PC-3 (cell line): ENCODE results near the gene HYAL2.

ENCODE experiments used
- EZH2 ChIP-seq: fragments of 300-600 bp; sonication (generic); IDR thresholded peaks from one replicate; pipeline ENCODE4 v1.6.1; 2017; ENCODE audit warnings: antibody characterized with exemption, mild to moderate bottlenecking, low read length; ENCODE audit not compliant: unreplicated experiment
- TF ChIP-seq, protein P1 (sequence below): fragments of 300-600 bp; sonication (generic); conservative IDR thresholded peaks from 2 replicates; pipeline ENCODE4 v1.5.1; 2017; ENCODE audit warnings: antibody characterized with exemption, low read depth, mild to moderate bottlenecking, low read length

DNA sequence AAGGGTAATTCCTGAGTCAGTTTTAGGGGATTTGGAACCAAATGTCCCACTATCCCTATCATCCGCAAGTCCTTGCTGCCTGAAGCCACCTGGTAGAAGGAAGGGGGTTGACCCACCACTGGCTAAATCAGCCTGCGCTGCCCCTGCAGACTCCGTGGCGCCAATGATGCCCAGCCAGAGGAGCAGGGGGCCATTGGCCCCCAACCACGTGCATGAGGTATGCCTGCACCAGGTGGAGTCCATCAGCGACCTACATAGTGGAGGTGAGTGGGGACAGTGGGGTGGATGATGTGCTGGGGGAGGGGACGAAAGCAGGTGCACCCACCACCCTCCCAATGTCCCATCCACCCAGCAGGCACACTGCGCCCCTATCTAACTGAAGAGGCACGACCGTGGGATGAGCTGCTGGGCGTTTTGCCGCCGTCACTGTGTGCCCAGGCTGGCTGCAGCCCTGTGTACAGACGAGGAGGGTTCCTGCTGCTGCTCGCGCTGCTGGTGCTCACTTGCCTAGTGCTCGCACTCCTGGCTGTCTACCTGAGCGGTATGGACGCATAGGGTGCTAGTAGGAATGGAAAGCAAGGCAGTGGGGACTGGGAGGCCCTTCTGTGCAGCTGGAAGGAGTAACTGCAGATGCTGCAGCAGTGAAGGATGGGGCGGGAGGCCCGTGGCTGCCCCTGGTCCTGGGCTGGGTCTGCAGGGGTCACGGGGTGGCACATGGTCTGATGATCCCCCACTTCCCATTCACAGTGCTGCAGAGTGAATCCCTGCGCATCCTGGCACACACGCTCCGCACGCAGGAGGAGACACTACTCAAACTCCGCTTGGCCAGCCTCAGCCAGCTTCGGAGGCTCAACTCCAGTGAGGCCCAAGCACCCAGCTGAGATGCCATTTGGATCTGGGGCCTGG lies 36.0 kb downstream of the HYAL2 start:
- TF ChIP-seq, protein P1, sequence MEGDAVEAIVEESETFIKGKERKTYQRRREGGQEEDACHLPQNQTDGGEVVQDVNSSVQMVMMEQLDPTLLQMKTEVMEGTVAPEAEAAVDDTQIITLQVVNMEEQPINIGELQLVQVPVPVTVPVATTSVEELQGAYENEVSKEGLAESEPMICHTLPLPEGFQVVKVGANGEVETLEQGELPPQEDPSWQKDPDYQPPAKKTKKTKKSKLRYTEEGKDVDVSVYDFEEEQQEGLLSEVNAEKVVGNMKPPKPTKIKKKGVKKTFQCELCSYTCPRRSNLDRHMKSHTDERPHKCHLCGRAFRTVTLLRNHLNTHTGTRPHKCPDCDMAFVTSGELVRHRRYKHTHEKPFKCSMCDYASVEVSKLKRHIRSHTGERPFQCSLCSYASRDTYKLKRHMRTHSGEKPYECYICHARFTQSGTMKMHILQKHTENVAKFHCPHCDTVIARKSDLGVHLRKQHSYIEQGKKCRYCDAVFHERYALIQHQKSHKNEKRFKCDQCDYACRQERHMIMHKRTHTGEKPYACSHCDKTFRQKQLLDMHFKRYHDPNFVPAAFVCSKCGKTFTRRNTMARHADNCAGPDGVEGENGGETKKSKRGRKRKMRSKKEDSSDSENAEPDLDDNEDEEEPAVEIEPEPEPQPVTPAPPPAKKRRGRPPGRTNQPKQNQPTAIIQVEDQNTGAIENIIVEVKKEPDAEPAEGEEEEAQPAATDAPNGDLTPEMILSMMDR, result no peak
- no peak for TF ChIP-seq EZH2
